ENCODE results near the gene ACTN1.

ACTN1 gene

GRCh38 chr14:68897559-68898155 lies 81.4 kb downstream of the ACTN1 start:
- no peak for TF ChIP-seq Cebpa-rat (IDR thresholded peaks at IDR 0.05)
- Histone ChIP-seq H3K36me3 (peaks cover 67% of the 10 kb centered on the region), H3K4me1 (peaks cover 35% of the 10 kb centered on the region), H4K20me1 (no peaks in the 10 kb centered on the region), H3K4me2 (peak overlapping the region; percentile 73), H3K4me3 (no peak overlapping the region), H3K9ac (peak overlapping the region; percentile 24; the same call in 1 of the 2 replicates), H3K27me3 (no peaks in the 10 kb centered on the region), H3K27ac (peak overlapping the region; percentile 38; the same call in 1 of the 2 replicates), H3K9me3 (no peaks in the 10 kb centered on the region)

DNA sequence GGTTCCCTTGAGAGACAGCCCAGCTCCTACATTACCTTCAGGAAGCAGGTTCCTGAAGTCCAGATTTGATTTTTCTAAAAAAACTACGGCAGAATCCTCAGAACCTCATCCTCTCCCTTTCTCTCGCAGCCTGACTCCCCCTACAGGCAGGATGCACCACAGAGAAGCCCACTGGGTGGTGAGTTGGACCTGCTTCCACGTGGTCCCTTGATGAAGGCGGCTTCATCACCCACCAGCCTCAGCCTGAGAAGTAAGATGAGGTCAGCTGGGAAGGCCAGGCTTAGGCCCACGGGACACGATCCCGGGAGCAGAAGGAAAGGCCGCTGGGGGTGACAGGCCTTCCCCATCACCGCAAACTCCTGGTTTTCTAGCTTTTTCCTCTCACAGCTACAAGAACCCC lies 83.0 kb downstream of the ACTN1 start:
- no peak overlapping the region for H3K27ac ChIP-seq
- no peak for TF ChIP-seq Cebpa-rat (IDR thresholded peaks at IDR 0.05)
- no peaks in the 10 kb centered on the region for H4K20me1 ChIP-seq
- peaks cover 64% of the 10 kb centered on the region for H3K36me3 ChIP-seq
- H3K4me1 ChIP-seq: peaks cover 35% of the 10 kb centered on the region
- no peak overlapping the region for H3K4me3 ChIP-seq
- H3K9ac ChIP-seq: no peak overlapping the region
- no peaks in the 10 kb centered on the region for H3K27me3 ChIP-seq
- H3K9me3 ChIP-seq: no peaks in the 10 kb centered on the region
- no peak overlapping the region for H3K4me2 ChIP-seq

DNA sequence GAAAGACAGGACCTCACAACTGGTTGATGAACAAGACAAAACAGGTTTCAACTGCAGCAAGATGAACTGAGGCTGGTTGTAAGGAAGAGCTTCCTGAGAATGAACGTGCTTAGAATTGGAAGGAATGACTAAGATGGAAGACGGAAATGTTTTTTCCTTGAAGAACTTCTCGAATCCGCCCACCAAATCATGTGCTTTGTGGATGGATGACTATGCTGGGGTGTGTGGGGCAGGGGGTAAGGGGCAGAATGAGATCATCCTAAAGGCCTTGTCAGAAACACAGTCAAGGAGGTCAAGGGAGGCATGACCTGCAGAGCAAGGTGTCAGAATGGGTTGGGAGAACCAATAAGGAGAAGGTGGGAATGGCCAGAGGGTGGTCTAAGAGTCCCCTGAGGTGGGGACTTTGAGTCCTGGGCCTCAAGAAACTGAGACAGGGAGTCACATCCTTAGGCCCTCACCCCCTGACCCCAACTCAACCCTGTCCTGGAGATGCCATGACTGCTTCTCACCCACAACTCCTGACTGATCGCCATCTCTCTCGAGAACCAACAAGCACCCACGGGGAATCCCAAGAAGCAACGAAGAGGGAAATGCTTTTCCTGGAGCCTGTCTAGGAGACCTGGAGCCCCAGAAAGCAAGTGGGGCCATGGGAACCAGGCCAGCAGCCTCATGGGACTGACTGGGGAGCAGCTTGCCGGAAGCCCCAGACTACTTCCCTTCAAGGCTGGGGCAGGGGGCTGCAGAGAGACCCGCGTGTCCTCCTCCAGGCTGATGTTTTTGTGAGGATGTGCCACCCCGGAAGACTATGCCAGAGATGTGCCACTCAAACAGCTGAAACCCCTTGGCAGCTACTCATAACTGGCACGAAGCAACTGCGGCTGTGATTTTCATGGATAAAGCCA lies 84.0 kb downstream of the ACTN1 start:
- no peak overlapping the region for H3K27ac ChIP-seq
- no peak overlapping the region for H3K9ac ChIP-seq
- no peaks in the 10 kb centered on the region for H4K20me1 ChIP-seq
- H3K27me3 ChIP-seq: no peaks in the 10 kb centered on the region
- H3K4me3 ChIP-seq: no peak overlapping the region
- H3K4me2 ChIP-seq: no peak overlapping the region
- H3K4me1 ChIP-seq: peaks cover 28% of the 10 kb centered on the region
- H3K36me3 ChIP-seq: peaks cover 67% of the 10 kb centered on the region
- no peak for TF ChIP-seq Cebpa-rat (IDR thresholded peaks at IDR 0.05)
- H3K9me3 ChIP-seq: no peaks in the 10 kb centered on the region

DNA sequence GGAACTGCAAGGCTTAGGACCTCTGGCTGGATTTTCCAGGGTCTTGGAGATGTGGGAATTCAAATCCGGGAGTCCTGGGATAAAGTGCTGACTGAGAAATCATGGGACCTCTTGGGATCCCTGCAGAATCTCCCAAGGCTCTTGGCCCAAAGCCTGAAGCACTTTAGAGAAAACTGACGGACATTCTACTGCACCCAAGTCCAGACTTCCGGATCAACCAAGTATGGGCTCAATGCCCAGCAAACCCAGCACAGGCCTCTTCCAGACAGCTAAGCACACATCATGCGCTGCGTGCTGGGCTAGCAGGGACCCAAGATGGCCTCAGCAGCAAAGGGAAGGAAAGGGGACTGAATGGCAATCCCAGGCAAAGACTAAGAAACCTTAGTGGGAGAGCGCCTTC lies 85.0 kb downstream of the ACTN1 start:
- Histone ChIP-seq H3K4me3 (no peak overlapping the region), H3K9ac (no peak overlapping the region), H3K27ac (no peak overlapping the region), H3K4me2 (no peak overlapping the region), H3K4me1 (peaks cover 19% of the 10 kb centered on the region), H3K36me3 (peaks cover 72% of the 10 kb centered on the region), H4K20me1 (no peaks in the 10 kb centered on the region), H3K9me3 (no peaks in the 10 kb centered on the region), H3K27me3 (no peaks in the 10 kb centered on the region)
- no peak for TF ChIP-seq Cebpa-rat (IDR thresholded peaks at IDR 0.05)

DNA sequence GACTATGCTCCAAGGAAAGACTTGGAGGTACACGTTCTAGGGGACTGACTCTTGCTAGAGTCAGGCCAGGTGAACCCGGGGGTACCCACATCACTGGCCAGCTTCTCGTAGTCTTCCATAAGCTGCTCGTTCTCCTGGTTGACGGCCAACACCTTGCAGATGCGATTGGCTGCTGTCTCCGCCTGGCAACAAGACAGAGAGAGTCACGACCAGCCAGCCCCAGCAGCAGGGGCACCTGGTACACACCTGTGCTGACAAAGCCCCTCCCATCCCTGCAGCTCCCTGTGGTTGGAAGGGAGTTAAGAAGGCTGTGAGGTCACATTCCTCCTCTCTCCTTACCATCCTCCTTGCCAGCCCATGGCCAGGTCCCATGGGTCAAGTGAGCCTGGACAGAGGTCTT lies 85.5 kb downstream of the ACTN1 start:
- Histone ChIP-seq H3K9ac (no peak overlapping the region), H3K9me3 (no peaks in the 10 kb centered on the region), H3K36me3 (peaks cover 77% of the 10 kb centered on the region), H3K27ac (no peak overlapping the region), H3K4me3 (no peak overlapping the region), H4K20me1 (no peaks in the 10 kb centered on the region), H3K4me2 (no peak overlapping the region), H3K4me1 (peaks cover 13% of the 10 kb centered on the region), H3K27me3 (no peaks in the 10 kb centered on the region)
- TF ChIP-seq Cebpa-rat (IDR thresholded peaks at IDR 0.05): no peak

GRCh38 chr14:68892961-68893360 lies 86.1 kb downstream of the ACTN1 start:
- no peak overlapping the region for H3K4me2 ChIP-seq
- H3K27ac ChIP-seq: no peak overlapping the region
- TF ChIP-seq Cebpa-rat (IDR thresholded peaks at IDR 0.05): no peak
- peaks cover 7% of the 10 kb centered on the region for H3K4me1 ChIP-seq
- H3K27me3 ChIP-seq: no peaks in the 10 kb centered on the region
- no peaks in the 10 kb centered on the region for H4K20me1 ChIP-seq
- no peaks in the 10 kb centered on the region for H3K9me3 ChIP-seq
- H3K9ac ChIP-seq: no peak overlapping the region
- no peak overlapping the region for H3K4me3 ChIP-seq
- peaks cover 83% of the 10 kb centered on the region for H3K36me3 ChIP-seq

- Histone ChIP-seq H3K27me3 (no peaks in the 10 kb centered on the region), H3K9me3 (no peaks in the 10 kb centered on the region), H3K4me1 (no peaks in the 10 kb centered on the region), H3K9ac (no peak overlapping the region), H3K27ac (no peak overlapping the region), H3K36me3 (peaks cover 88% of the 10 kb centered on the region), H4K20me1 (no peaks in the 10 kb centered on the region), H3K4me2 (no peak overlapping the region), H3K4me3 (no peak overlapping the region)
- TF ChIP-seq Cebpa-rat (IDR thresholded peaks at IDR 0.05): no peak
Observed at GRCh38 chr14:68891851-68892660, 87.0 kb downstream of the ACTN1 start.

DNA sequence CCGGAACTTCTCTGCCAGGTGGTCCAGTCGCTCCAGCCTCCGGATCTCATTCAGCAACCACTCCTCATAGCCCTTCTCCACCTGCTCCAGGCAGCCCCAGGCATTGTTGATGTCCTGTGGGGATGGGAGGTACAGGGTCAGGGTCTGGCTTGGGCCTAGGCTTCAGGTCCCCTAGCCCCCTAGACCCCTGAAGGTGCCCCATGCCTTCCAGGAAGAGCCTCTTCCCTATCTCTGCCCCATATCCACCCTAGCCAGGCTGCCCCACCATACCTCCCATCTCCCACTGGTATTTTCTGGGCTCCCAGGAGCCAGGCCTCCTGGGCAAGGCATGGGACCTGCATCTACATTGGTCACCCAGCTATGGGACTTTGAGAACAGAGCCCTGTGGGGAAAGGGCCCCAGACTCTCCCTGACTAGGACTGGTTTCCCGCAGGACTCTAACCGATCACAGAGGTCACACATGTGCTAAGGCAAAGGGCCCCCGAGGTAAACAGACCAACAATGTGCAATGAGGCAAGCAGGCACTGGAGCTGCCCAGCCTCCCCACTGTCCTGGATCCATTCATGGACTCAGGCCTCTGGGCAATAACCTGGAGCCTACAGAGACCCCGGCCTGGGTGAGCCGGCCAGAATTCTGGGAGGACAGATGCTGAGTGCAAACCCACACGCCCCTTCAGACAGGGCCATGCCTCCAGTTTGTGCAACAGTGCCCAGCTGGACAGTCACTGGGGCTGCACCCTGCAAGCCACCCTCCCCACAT lies 88.8 kb downstream of the ACTN1 start:
- Histone ChIP-seq H3K4me2 (no peak overlapping the region), H3K4me1 (no peaks in the 10 kb centered on the region)
- TF ChIP-seq Cebpa-rat (IDR thresholded peaks at IDR 0.05): no peak

GRCh38 chr14:68888883-68889282 lies 90.2 kb downstream of the ACTN1 start:
- Histone ChIP-seq H3K27ac (no peak overlapping the region), H3K4me3 (no peak overlapping the region), H4K20me1 (no peaks in the 10 kb centered on the region), H3K36me3 (peaks cover 93% of the 10 kb centered on the region), H3K4me2 (no peak overlapping the region), H3K27me3 (no peaks in the 10 kb centered on the region), H3K9ac (no peak overlapping the region), H3K9me3 (no peaks in the 10 kb centered on the region), H3K4me1 (no peaks in the 10 kb centered on the region)
- no peak for TF ChIP-seq Cebpa-rat (IDR thresholded peaks at IDR 0.05)

More for the DNA sequence above, 88.8 kb downstream of the ACTN1 start:
- no peaks in the 10 kb centered on the region for H3K9me3 ChIP-seq
- no peak overlapping the region for H3K27ac ChIP-seq
- H4K20me1 ChIP-seq: no peaks in the 10 kb centered on the region
- H3K36me3 ChIP-seq: peaks cover 91% of the 10 kb centered on the region
- H3K9ac ChIP-seq: no peak overlapping the region
- no peak overlapping the region for H3K4me3 ChIP-seq
- H3K27me3 ChIP-seq: no peaks in the 10 kb centered on the region
